IMR-90 (cell line): ENCODE results near the gene SPATA32. TPM values are rescaled to one million over a fixed set of nuclear protein-coding genes. Genes with fewer than 3 reads are reported as not detected.

ENCODE experiments used
- ATAC-seq: fragments of 200-7000 bp; cut with Tn5 transposase; 2 replicates; pipeline ENCODE4 v1.9.1; 2020; ENCODE audit warnings: low read depth, mild to moderate bottlenecking, moderate library complexity
- BruUV-seq: library from RNA; stranded (reverse); fragments of 400-500 nt; replicated peaks from 2 replicates; lab custom pipeline; 2021; lab: Mats Ljungman, UMichigan
- CTCF ChIA-PET: fragments of 300-600 bp; formaldehyde crosslinking; extraction: SDS; loops from one replicate; lab custom pipeline; 2021; ENCODE audit warnings: antibody characterized with exemption; lab: Yijun Ruan, JAX
- POLR2A ChIA-PET: fragments of 300-600 bp; sonication (Branson Sonifier 250); formaldehyde crosslinking; loops from one replicate; lab custom pipeline; 2022; ENCODE audit warnings: antibody characterized with exemption; ENCODE audit not compliant: unreplicated experiment; lab: Charles Lee
- DNase-seq: peaks from one replicate; pipeline ENCODE4 v3.0.0; 2013
- H2AFZ ChIP-seq: replicated peaks from 2 replicates; pipeline ENCODE3; 2013; ENCODE audit warnings: low read length, mild to moderate bottlenecking; ENCODE audit not compliant: poor library complexity
- H2AK5ac ChIP-seq: 2 replicates; pipeline ENCODE4 v1.6.1; 2013; ENCODE audit warnings: low read depth, low read length, inconsistent platforms
- H2AK9ac ChIP-seq: replicated peaks from 2 replicates; pipeline ENCODE3; 2013; ENCODE audit warnings: mild to moderate bottlenecking, low read depth, low read length, moderate library complexity; ENCODE audit not compliant: poor library complexity
- H2BK120ac ChIP-seq: 2 replicates; pipeline ENCODE4 v1.6.1; 2013; ENCODE audit warnings: low read depth, low read length, inconsistent platforms
- H2BK15ac ChIP-seq: 3 replicates; pipeline ENCODE4 v1.6.1; 2013; ENCODE audit warnings: low read depth, low read length, inconsistent platforms
- H2BK20ac ChIP-seq: 2 replicates; pipeline ENCODE4 v1.6.1; 2013; ENCODE audit warnings: low read depth, mild to moderate bottlenecking, inconsistent platforms, low read length, moderate library complexity
- H2BK5ac ChIP-seq: 2 replicates; pipeline ENCODE4 v1.6.1; 2013; ENCODE audit warnings: mild to moderate bottlenecking, low read depth, low read length, inconsistent platforms; ENCODE audit not compliant: poor library complexity, severe bottlenecking
- H3K14ac ChIP-seq: replicated peaks from 2 replicates; pipeline ENCODE4 v1.6.1; 2013; ENCODE audit warnings: low read depth, low read length, inconsistent platforms
- H3K18ac ChIP-seq: 2 replicates; pipeline ENCODE4 v1.6.1; 2013; ENCODE audit warnings: low read depth, low read length, control low read depth
- H3K23ac ChIP-seq: 2 replicates; pipeline ENCODE4 v1.6.1; 2013; ENCODE audit warnings: low read depth, low read length, inconsistent platforms
- H3K27ac ChIP-seq: 2 replicates; pipeline ENCODE4 v1.5.1; 2013; ENCODE audit warnings: mild to moderate bottlenecking, control low read depth, low read length; ENCODE audit not compliant: insufficient read depth
- H3K27me3 ChIP-seq: 2 replicates; pipeline ENCODE4 v1.6.1; 2013; ENCODE audit warnings: low read length; ENCODE audit not compliant: control insufficient read depth, insufficient read depth
- H3K36me3 ChIP-seq: 2 replicates; pipeline ENCODE4 v1.6.1; 2013; ENCODE audit warnings: low read length, mixed read lengths; ENCODE audit not compliant: control insufficient read depth, insufficient read depth
- H3K4ac ChIP-seq: 2 replicates; pipeline ENCODE4 v1.6.1; 2013; ENCODE audit warnings: low read depth, low read length, inconsistent platforms
- H3K4me1 ChIP-seq: 2 replicates; pipeline ENCODE4 v1.6.1; 2013; ENCODE audit warnings: low read length, mixed read lengths; ENCODE audit not compliant: control insufficient read depth, insufficient read depth
- H3K4me2 ChIP-seq: 2 replicates; pipeline ENCODE4 v1.6.1; 2013; ENCODE audit warnings: low read depth, mild to moderate bottlenecking, control low read depth, low read length, moderate library complexity
- H3K4me3 ChIP-seq: 2 replicates; pipeline ENCODE4 v1.5.1; 2013; ENCODE audit warnings: low read depth, mild to moderate bottlenecking, control low read depth, low read length, moderate library complexity; ENCODE audit not compliant: insufficient read depth
- H3K56ac ChIP-seq: 2 replicates; pipeline ENCODE4 v1.6.1; 2013; ENCODE audit warnings: low read length, inconsistent platforms; ENCODE audit not compliant: insufficient read depth; ENCODE audit errors: extremely low read depth
- H3K79me1 ChIP-seq, 2 experiments: 2 replicates each; pipeline ENCODE4 v1.6.1; 2013; ENCODE audit warnings: low read length in 2 of 2, inconsistent platforms in 1 of 2, low read depth in 1 of 2
- H3K9ac ChIP-seq: 2 replicates; pipeline ENCODE4 v1.6.1; 2013; ENCODE audit warnings: low read depth, low read length, control low read depth
- H3K9me1 ChIP-seq: 2 replicates; pipeline ENCODE4 v1.6.1; 2013; ENCODE audit warnings: low read length, inconsistent platforms; ENCODE audit not compliant: insufficient read depth
- H3K9me3 ChIP-seq: 2 replicates; pipeline ENCODE4 v1.6.1; 2013; ENCODE audit warnings: low read length; ENCODE audit not compliant: control insufficient read depth, insufficient read depth
- H4K20me1 ChIP-seq: 2 replicates; pipeline ENCODE4 v1.6.1; 2013; ENCODE audit warnings: low read length, inconsistent platforms; ENCODE audit not compliant: insufficient read depth
- H4K5ac ChIP-seq: 2 replicates; pipeline ENCODE4 v1.6.1; 2013; ENCODE audit warnings: mild to moderate bottlenecking, low read depth, low read length, control low read depth
- H4K8ac ChIP-seq, 2 experiments: 2 replicates each; pipeline ENCODE4 v1.6.1; 2013; ENCODE audit warnings: low read depth in 2 of 2, low read length in 2 of 2, control low read depth in 1 of 2, inconsistent platforms in 1 of 2
- H4K91ac ChIP-seq: 2 replicates; pipeline ENCODE4 v1.6.1; 2013; ENCODE audit warnings: low read depth, low read length, inconsistent platforms; ENCODE audit not compliant: insufficient read depth
- BHLHE40 ChIP-seq: fragments of 150-350 bp; IDR thresholded peaks from 2 replicates; pipeline ENCODE4 v1.6.1; 2016; ENCODE audit warnings: mild to moderate bottlenecking, low read depth, low read length
- CEBPB ChIP-seq: IDR thresholded peaks from 2 replicates; pipeline ENCODE4 v1.6.1; 2012; ENCODE audit warnings: low read depth, low read length, improper control_type of control experiment
- CHD1 ChIP-seq: IDR thresholded peaks from 2 replicates; pipeline ENCODE4 v1.6.1; 2012; ENCODE audit warnings: low read depth, low read length, improper control_type of control experiment
- FOS ChIP-seq: fragments of 150-350 bp; IDR thresholded peaks from 2 replicates; pipeline ENCODE4 v1.6.1; 2016; ENCODE audit warnings: low read depth, low read length
- MAFK ChIP-seq: IDR thresholded peaks from 2 replicates; pipeline ENCODE4 v1.6.1; 2012; ENCODE audit warnings: low read depth, low read length, improper control_type of control experiment
- MAZ ChIP-seq: IDR thresholded peaks from 2 replicates; pipeline ENCODE4 v1.6.1; 2012; ENCODE audit warnings: low read depth, mild to moderate bottlenecking, low read length, improper control_type of control experiment, moderate library complexity, borderline replicate concordance
- MXI1 ChIP-seq: IDR thresholded peaks from 2 replicates; pipeline ENCODE4 v1.6.1; 2012; ENCODE audit warnings: low read depth, mild to moderate bottlenecking, low read length, moderate library complexity, borderline replicate concordance
- NFE2L2 ChIP-seq: fragments of 150-350 bp; IDR thresholded peaks from 2 replicates; pipeline ENCODE4 v1.6.1; 2016; ENCODE audit warnings: low read depth, mild to moderate bottlenecking, low read length
- POLR2A ChIP-seq: IDR thresholded peaks from 2 replicates; pipeline ENCODE4 v1.6.1; 2012; ENCODE audit warnings: mild to moderate bottlenecking, low read depth, low read length
- RAD21 ChIP-seq: IDR thresholded peaks from 2 replicates; pipeline ENCODE4 v1.6.1; 2012; ENCODE audit warnings: low read length, improper control_type of control experiment
- RCOR1 ChIP-seq: IDR thresholded peaks from 2 replicates; pipeline ENCODE4 v1.6.1; 2012; ENCODE audit warnings: mild to moderate bottlenecking, low read length, improper control_type of control experiment; ENCODE audit not compliant: insufficient replicate concordance
- RFX5 ChIP-seq: IDR thresholded peaks from 2 replicates; pipeline ENCODE4 v1.8.0; 2012; ENCODE audit warnings: low read depth, mild to moderate bottlenecking, low read length, moderate library complexity
- SMC3 ChIP-seq: fragments of 150-350 bp; IDR thresholded peaks from 2 replicates; pipeline ENCODE4 v1.6.1; 2016; ENCODE audit warnings: low read depth, mild to moderate bottlenecking, antibody characterized with exemption, low read length, moderate library complexity
- WGBS, 2 experiments: methylation state at CpG; one replicate each; pipeline versions ENCODE4 v1.1.5 to v1.1.7; 2013; ENCODE audit warnings: missing lambda C conversion rate in 2 of 2; ENCODE audit not compliant: insufficient read length in 1 of 2; ENCODE audit errors: extremely low coverage in 2 of 2; 5-methylcytosine and 5-hydroxymethylcytosine counted together
- dilution Hi-C: fragments of 300-500 bp; cut with HindIII; formaldehyde crosslinking; loops from one replicate; pipeline ENCODE4 v1.14.3; 2018; ENCODE audit warnings: low sequenced_read_pairs; ENCODE audit not compliant: unreplicated experiment
- in situ Hi-C: fragments of 300-500 bp; cut with MboI; formaldehyde crosslinking; loops from 3 replicates; pipeline ENCODE4 v1.14.3; 2019; ENCODE audit warnings: low sequenced_read_pairs, inconsistent platforms, mixed read lengths
- intact Hi-C: fragments of 100-400 bp; cut with micrococcal nuclease; formaldehyde crosslinking; loops from 2 replicates; pipeline ENCODE4 v1.10.0; 2022
- polyA plus RNA-seq, 3 experiments: library from polyadenylated mRNA; depleted of rRNA; stranded (reverse); fragments of >200 nt; gene quantifications; 2 replicates each; pipeline ENCODE4 v1.2.3, GENCODE V29; 2012; ENCODE audit warnings: low replicate concordance in 1 of 3
- total RNA-seq: library from RNA; depleted of rRNA; stranded (reverse); fragments of >200 nt; gene quantifications from 2 replicates; pipeline ENCODE4 v1.2.3, GENCODE V29; 2012
- TF ChIP-seq, protein P1 (sequence below): conservative IDR thresholded peaks from 2 replicates; pipeline ENCODE4 v1.5.1; 2012; ENCODE audit warnings: mild to moderate bottlenecking, low read depth, low read length, improper control_type of control experiment
- TF ChIP-seq, protein P2 (sequence below): fragments of 150-350 bp; IDR thresholded peaks from 2 replicates; pipeline ENCODE4 v1.6.1; 2017; ENCODE audit warnings: mild to moderate bottlenecking, antibody characterized with exemption, low read length, low read depth
- TF ChIP-seq, protein P3 (sequence below): fragments of 150-350 bp; IDR thresholded peaks from 2 replicates; pipeline ENCODE4 v1.6.1; 2016; ENCODE audit warnings: low read depth, mild to moderate bottlenecking, low read length, moderate library complexity, borderline replicate concordance

SPATA32 gene
- total and polyA plus RNA-seq, 2 of the 4 experiments (the other 2 are of a cell fraction), result 0.18 TPM; not detected in 1

DNA sequence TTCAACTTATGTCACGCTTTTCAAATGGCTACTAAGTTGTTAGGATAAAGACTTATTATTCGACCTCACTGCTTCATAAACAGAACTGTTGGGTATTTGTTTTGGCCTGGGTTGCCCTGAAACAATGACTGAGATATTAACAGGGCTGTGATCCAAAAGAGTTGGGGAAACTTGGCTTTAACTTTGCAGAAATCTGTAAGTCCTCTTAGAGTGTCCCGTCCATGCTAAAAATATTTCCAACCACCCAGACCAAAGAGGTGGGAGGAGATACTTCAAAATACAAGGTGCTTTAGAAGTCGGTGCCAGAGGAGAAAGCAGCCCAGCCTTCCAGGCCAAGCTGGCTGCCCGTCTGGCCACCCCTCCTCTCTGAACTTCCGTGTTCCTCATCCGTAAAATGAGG is 16.1 kb upstream of the SPATA32 start:
- no peak overlapping the region for H3K4ac ChIP-seq
- dilution Hi-C loops (no loop called here), in situ Hi-C loops (loop anchor here (5.0 kb wide), 1 partner anchor 109 kb away; no protein-coding TSS in a partner anchor), intact Hi-C loops (loop anchor here (1.0 to 2.0 kb wide), 3 partner anchors 38 to 107 kb away; no protein-coding TSS in a partner anchor)
- H2BK120ac ChIP-seq, result no peak overlapping the region
- peaks cover 30% of the 10 kb centered on the region for H3K36me3 ChIP-seq
- DNase-seq (peak; percentile 23), ATAC-seq (no peak)
- no peak overlapping the region for H2BK5ac ChIP-seq
- H4K5ac ChIP-seq, result no peak overlapping the region
- H3K18ac ChIP-seq, result no peak overlapping the region
- ChIA-PET POLR2A (no interaction called here), CTCF (interaction anchor here (1.0 to 2.5 kb wide), 8 partner anchors 15 to 109 kb away, joined by 3 to 16 read pairs (median 6); partner anchors contain the start of gene MAP3K14)
- no peak overlapping the region for H4K91ac ChIP-seq
- no peak overlapping the region for H3K9ac ChIP-seq
- TF ChIP-seq, protein P1, sequence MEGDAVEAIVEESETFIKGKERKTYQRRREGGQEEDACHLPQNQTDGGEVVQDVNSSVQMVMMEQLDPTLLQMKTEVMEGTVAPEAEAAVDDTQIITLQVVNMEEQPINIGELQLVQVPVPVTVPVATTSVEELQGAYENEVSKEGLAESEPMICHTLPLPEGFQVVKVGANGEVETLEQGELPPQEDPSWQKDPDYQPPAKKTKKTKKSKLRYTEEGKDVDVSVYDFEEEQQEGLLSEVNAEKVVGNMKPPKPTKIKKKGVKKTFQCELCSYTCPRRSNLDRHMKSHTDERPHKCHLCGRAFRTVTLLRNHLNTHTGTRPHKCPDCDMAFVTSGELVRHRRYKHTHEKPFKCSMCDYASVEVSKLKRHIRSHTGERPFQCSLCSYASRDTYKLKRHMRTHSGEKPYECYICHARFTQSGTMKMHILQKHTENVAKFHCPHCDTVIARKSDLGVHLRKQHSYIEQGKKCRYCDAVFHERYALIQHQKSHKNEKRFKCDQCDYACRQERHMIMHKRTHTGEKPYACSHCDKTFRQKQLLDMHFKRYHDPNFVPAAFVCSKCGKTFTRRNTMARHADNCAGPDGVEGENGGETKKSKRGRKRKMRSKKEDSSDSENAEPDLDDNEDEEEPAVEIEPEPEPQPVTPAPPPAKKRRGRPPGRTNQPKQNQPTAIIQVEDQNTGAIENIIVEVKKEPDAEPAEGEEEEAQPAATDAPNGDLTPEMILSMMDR, result no peak
- TF ChIP-seq, protein P2, sequence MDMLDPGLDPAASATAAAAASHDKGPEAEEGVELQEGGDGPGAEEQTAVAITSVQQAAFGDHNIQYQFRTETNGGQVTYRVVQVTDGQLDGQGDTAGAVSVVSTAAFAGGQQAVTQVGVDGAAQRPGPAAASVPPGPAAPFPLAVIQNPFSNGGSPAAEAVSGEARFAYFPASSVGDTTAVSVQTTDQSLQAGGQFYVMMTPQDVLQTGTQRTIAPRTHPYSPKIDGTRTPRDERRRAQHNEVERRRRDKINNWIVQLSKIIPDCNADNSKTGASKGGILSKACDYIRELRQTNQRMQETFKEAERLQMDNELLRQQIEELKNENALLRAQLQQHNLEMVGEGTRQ, result no peak
- TF ChIP-seq MAZ, result no peak
- TF ChIP-seq MXI1, result no peak
- TF ChIP-seq CEBPB, result no peak
- no peak for TF ChIP-seq CHD1
- no peak for TF ChIP-seq BHLHE40
- no peak for TF ChIP-seq SMC3
- no peak for TF ChIP-seq RCOR1
- TF ChIP-seq MAFK, result no peak
- no peak for TF ChIP-seq FOS
- no peak for TF ChIP-seq NFE2L2
- no peak for TF ChIP-seq POLR2A
- TF ChIP-seq RAD21, result no peak
- TF ChIP-seq, protein P3, sequence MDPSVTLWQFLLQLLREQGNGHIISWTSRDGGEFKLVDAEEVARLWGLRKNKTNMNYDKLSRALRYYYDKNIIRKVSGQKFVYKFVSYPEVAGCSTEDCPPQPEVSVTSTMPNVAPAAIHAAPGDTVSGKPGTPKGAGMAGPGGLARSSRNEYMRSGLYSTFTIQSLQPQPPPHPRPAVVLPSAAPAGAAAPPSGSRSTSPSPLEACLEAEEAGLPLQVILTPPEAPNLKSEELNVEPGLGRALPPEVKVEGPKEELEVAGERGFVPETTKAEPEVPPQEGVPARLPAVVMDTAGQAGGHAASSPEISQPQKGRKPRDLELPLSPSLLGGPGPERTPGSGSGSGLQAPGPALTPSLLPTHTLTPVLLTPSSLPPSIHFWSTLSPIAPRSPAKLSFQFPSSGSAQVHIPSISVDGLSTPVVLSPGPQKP, result no peak
- no peak for TF ChIP-seq RFX5
- H2BK15ac ChIP-seq, result no peak overlapping the region
- H3K79me1 ChIP-seq, result peaks cover 8 to 18% of the 10 kb centered on the region in 2 experiments; a peak in 2 of 4 replicates
- H3K56ac ChIP-seq, result no peak overlapping the region
- no peak overlapping the region for H2AK9ac ChIP-seq
- H4K20me1 ChIP-seq, result peaks cover 8% of the 10 kb centered on the region; the same call in 1 of the 2 replicates
- H3K27ac ChIP-seq, result no peak overlapping the region
- H4K8ac ChIP-seq, result no peak overlapping the region
- no peak overlapping the region for H3K14ac ChIP-seq
- BruUV-seq, result no TSS peak
- H2AFZ ChIP-seq, result no peak overlapping the region
- H2BK20ac ChIP-seq, result no peak overlapping the region
- H3K4me2 ChIP-seq, result no peak overlapping the region
- no peaks in the 10 kb centered on the region for H3K27me3 ChIP-seq
- H2AK5ac ChIP-seq, result no peak overlapping the region
- no peak overlapping the region for H3K4me3 ChIP-seq
- H3K23ac ChIP-seq, result no peak overlapping the region
- H3K4me1 ChIP-seq, result peaks cover 8% of the 10 kb centered on the region
- peaks cover 8% of the 10 kb centered on the region; the same call in 1 of the 2 replicates for H3K9me1 ChIP-seq
- no CpG with 5 or more reads among the region's 7 CpGs for WGBS, 2 experiments
- no peaks in the 10 kb centered on the region for H3K9me3 ChIP-seq
